HUDEP-2 (cell line): ENCODE results near the gene IL18R1.

ENCODE experiments used
- DNase-seq, 76 experiments: peaks; one replicate each; lab custom pipeline; 2025; ENCODE audit not compliant: unreplicated experiment in 76 of 76; lab: John Stamatoyannopoulos, UW

Gene IL18R1

GRCh38 chr2:102427249-102427648, 71.7 kb downstream of the IL18R1 start:
- no peak for DNase-seq

GRCh38 chr2:102428573-102428972, 73.0 kb downstream of the IL18R1 start:
- no peak for DNase-seq

GRCh38 chr2:102432386-102432785, 76.8 kb downstream of the IL18R1 start:
- DNase-seq = no peak

- DNase-seq = no peak
Observed at GRCh38 chr2:102433973-102434654, 78.5 kb downstream of the IL18R1 start.

- DNase-seq = no peak
Observed at GRCh38 chr2:102434655-102435381, 79.2 kb downstream of the IL18R1 start.

- no peak for DNase-seq
Observed at GRCh38 chr2:102435741-102436140, 80.1 kb downstream of the IL18R1 start.

- DNase-seq = no peak
Observed at GRCh38 chr2:102436323-102436722, 80.7 kb downstream of the IL18R1 start.

- no peak for DNase-seq
Observed at GRCh38 chr2:102437122-102437521, 81.5 kb downstream of the IL18R1 start.

GRCh38 chr2:102438111-102438510, 82.5 kb downstream of the IL18R1 start:
- no peak for DNase-seq

- DNase-seq = no peak
Observed at GRCh38 chr2:102438578-102438977, 83.0 kb downstream of the IL18R1 start.

GRCh38 chr2:102439065-102439695, 83.6 kb downstream of the IL18R1 start:
- DNase-seq = no peak

GRCh38 chr2:102442967-102443828, 87.6 kb downstream of the IL18R1 start:
- DNase-seq = peak in 9 of 76 experiments; percentile 4 to 37 (median 11)

GRCh38 chr2:102444233-102444632, 88.6 kb downstream of the IL18R1 start:
- no peak for DNase-seq

- no peak for DNase-seq
Observed at GRCh38 chr2:102446936-102447335, 91.3 kb downstream of the IL18R1 start.
